Activated CD8-positive, alpha-beta memory T cell treated with anti-CD3 and anti-CD28 coated beads, Interleukin-2, amount 50 U/mL, for 48 hours (primary cell): ENCODE data around the gene TLR6.
"Not testable (repeated sequence)": the region's sequence is repeated elsewhere in the genome, so short reads cannot be mapped to it uniquely, and the experiment has no call there.

Source experiments
- DNase-seq: peaks from one replicate; pipeline ENCODE4 v3.0.0-alpha.2; 2020

Gene TLR6

GRCh38 chr4:38818441-38818976 is 38.1 kb downstream of the TLR6 start:
- DNase-seq, result no peak

- no peak for DNase-seq
Observed at GRCh38 chr4:38815885-38816782, 40.5 kb downstream of the TLR6 start.

GRCh38 chr4:38814386-38814785 is 42.2 kb downstream of the TLR6 start:
- no peak for DNase-seq

GRCh38 chr4:38811297-38811696 is 45.3 kb downstream of the TLR6 start:
- DNase-seq, result no peak

GRCh38 chr4:38807462-38807861 is 49.2 kb downstream of the TLR6 start:
- not testable (repeated sequence) for DNase-seq

GRCh38 chr4:38806251-38806650 is 50.4 kb downstream of the TLR6 start:
- not testable (repeated sequence) for DNase-seq

- DNase-seq, result no peak
Observed at GRCh38 chr4:38805530-38806145, 51.0 kb downstream of the TLR6 start.

- no peak for DNase-seq
Observed at GRCh38 chr4:38804654-38805295, 51.8 kb downstream of the TLR6 start, which contains the start of gene TLR1. Gene TLR1 (minus strand): TSS chr4:38804791. CDS start chr4:38798831, 5,960 bp downstream.

GRCh38 chr4:38803833-38804653 is 52.6 kb downstream of the TLR6 start:
- DNase-seq, result no peak

GRCh38 chr4:38802561-38803355 is 53.9 kb downstream of the TLR6 start:
- DNase-seq, result no peak

GRCh38 chr4:38800961-38801450 is 55.6 kb downstream of the TLR6 start:
- no peak for DNase-seq

- no peak for DNase-seq
Observed at GRCh38 chr4:38800366-38800765, 56.3 kb downstream of the TLR6 start.

- no peak for DNase-seq
Observed at GRCh38 chr4:38795087-38795486, 61.5 kb downstream of the TLR6 start.

GRCh38 chr4:38794051-38794450 is 62.6 kb downstream of the TLR6 start:
- DNase-seq, result no peak

- DNase-seq, result no peak
Observed at GRCh38 chr4:38791010-38791409, 65.6 kb downstream of the TLR6 start.

GRCh38 chr4:38788317-38788716 is 68.3 kb downstream of the TLR6 start:
- DNase-seq, result no peak

- no peak for DNase-seq
Observed at GRCh38 chr4:38787693-38788092, 68.9 kb downstream of the TLR6 start.

GRCh38 chr4:38785901-38786402 is 70.7 kb downstream of the TLR6 start:
- DNase-seq, result no peak

GRCh38 chr4:38785041-38785790 is 71.4 kb downstream of the TLR6 start:
- no peak for DNase-seq

- no peak for DNase-seq
Observed at GRCh38 chr4:38784141-38784540, 72.5 kb downstream of the TLR6 start.

GRCh38 chr4:38783109-38783460 is 73.5 kb downstream of the TLR6 start:
- DNase-seq, result no peak
